Trophoblast cell (in vitro differentiated cells and primary cell): ENCODE measurements around the gene C17orf113.

Source experiments
- DNase-seq, 2 donors: peaks; one replicate each; pipeline ENCODE4 v3.0.0-alpha.2; 2016
- H2AFZ ChIP-seq: 2 replicates; pipeline ENCODE4 v1.6.1; 2013; ENCODE audit warnings: low read length, moderate library complexity, mild to moderate bottlenecking; ENCODE audit not compliant: insufficient read depth, poor library complexity
- H2AK5ac ChIP-seq: 2 replicates; pipeline ENCODE4 v1.6.1; 2013; ENCODE audit warnings: mild to moderate bottlenecking, low read length
- H2BK120ac ChIP-seq: 2 replicates; pipeline ENCODE4 v1.6.1; 2013; ENCODE audit warnings: low read length, mild to moderate bottlenecking, moderate library complexity; ENCODE audit not compliant: insufficient read depth, poor library complexity
- H2BK12ac ChIP-seq: 2 replicates; pipeline ENCODE4 v1.6.1; 2013; ENCODE audit warnings: mild to moderate bottlenecking, low read length, moderate library complexity
- H2BK5ac ChIP-seq: 2 replicates; pipeline ENCODE4 v1.6.1; 2013; ENCODE audit warnings: low read length, low read depth, moderate library complexity, mild to moderate bottlenecking; ENCODE audit not compliant: poor library complexity
- H3K14ac ChIP-seq: 2 replicates; pipeline ENCODE4 v1.6.1; 2013; ENCODE audit warnings: mild to moderate bottlenecking, low read length
- H3K18ac ChIP-seq: 2 replicates; pipeline ENCODE4 v1.6.1; 2013; ENCODE audit warnings: mild to moderate bottlenecking, low read length
- H3K23ac ChIP-seq: 2 replicates; pipeline ENCODE4 v1.6.1; 2013; ENCODE audit warnings: low read length
- H3K27ac ChIP-seq: 2 replicates; pipeline ENCODE4 v1.5.1; 2013; ENCODE audit warnings: low read depth, mild to moderate bottlenecking, inconsistent platforms, low read length, moderate library complexity
- H3K27me3 ChIP-seq: 2 replicates; pipeline ENCODE4 v1.6.1; 2013; ENCODE audit warnings: inconsistent platforms, mild to moderate bottlenecking, low read length, moderate library complexity; ENCODE audit not compliant: insufficient read depth
- H3K36me3 ChIP-seq, 2 experiments: 1 replicate in 1 of 2; 2 replicates in 1 of 2; pipeline ENCODE4 v1.6.1; 2013; ENCODE audit warnings: low read length in 2 of 2, mild to moderate bottlenecking in 2 of 2, moderate library complexity in 1 of 2; ENCODE audit not compliant: insufficient read depth in 2 of 2, control insufficient read depth in 1 of 2
- H3K4ac ChIP-seq: 2 replicates; pipeline ENCODE4 v1.6.1; 2013; ENCODE audit warnings: low read depth, mild to moderate bottlenecking, low read length, moderate library complexity
- H3K4me1 ChIP-seq, 2 experiments: 1 replicate in 1 of 2; 2 replicates in 1 of 2; pipeline ENCODE4 v1.6.1; 2013; ENCODE audit warnings: low read length in 2 of 2, mild to moderate bottlenecking in 2 of 2, moderate library complexity in 1 of 2; ENCODE audit not compliant: insufficient read depth in 2 of 2, control insufficient read depth in 1 of 2
- H3K4me2 ChIP-seq: 2 replicates; pipeline ENCODE4 v1.6.1; 2013; ENCODE audit warnings: inconsistent platforms, mild to moderate bottlenecking, low read length, moderate library complexity
- H3K4me3 ChIP-seq: 2 replicates; pipeline ENCODE4 v1.5.1; 2013; ENCODE audit warnings: mild to moderate bottlenecking, low read depth, low read length, inconsistent platforms
- H3K79me1 ChIP-seq: one replicate; pipeline ENCODE4 v1.6.1; 2013; ENCODE audit warnings: low read length
- H3K79me2 ChIP-seq: 2 replicates; pipeline ENCODE4 v1.6.1; 2013; ENCODE audit warnings: low read length, mild to moderate bottlenecking; ENCODE audit not compliant: control insufficient read depth, insufficient read depth, poor library complexity
- H3K9ac ChIP-seq: 2 replicates; pipeline ENCODE4 v1.6.1; 2013; ENCODE audit warnings: mild to moderate bottlenecking, low read length
- H3K9me3 ChIP-seq: 2 replicates; pipeline ENCODE4 v1.6.1; 2013; ENCODE audit warnings: low read depth, mild to moderate bottlenecking, control low read depth, inconsistent platforms, low read length; ENCODE audit not compliant: insufficient read depth
- H4K12ac ChIP-seq: 2 replicates; pipeline ENCODE4 v1.6.1; 2013; ENCODE audit warnings: low read depth, mild to moderate bottlenecking, low read length, moderate library complexity
- H4K8ac ChIP-seq: 2 replicates; pipeline ENCODE4 v1.6.1; 2013; ENCODE audit warnings: low read depth, mild to moderate bottlenecking, low read length, moderate library complexity
- H4K91ac ChIP-seq: one replicate; pipeline ENCODE4 v1.6.1; 2013; ENCODE audit warnings: low read depth, mild to moderate bottlenecking, low read length, moderate library complexity
- WGBS: extraction: QIAGEN DNeasy Blood & Tissue Kit; methylation state at CpG from one replicate; pipeline ENCODE4 v1.1.7; 2013; ENCODE audit warnings: missing lambda C conversion rate; ENCODE audit not compliant: insufficient read length, insufficient coverage; ENCODE audit errors: extremely low coverage; 5-methylcytosine and 5-hydroxymethylcytosine counted together

C17orf113 gene

DNA sequence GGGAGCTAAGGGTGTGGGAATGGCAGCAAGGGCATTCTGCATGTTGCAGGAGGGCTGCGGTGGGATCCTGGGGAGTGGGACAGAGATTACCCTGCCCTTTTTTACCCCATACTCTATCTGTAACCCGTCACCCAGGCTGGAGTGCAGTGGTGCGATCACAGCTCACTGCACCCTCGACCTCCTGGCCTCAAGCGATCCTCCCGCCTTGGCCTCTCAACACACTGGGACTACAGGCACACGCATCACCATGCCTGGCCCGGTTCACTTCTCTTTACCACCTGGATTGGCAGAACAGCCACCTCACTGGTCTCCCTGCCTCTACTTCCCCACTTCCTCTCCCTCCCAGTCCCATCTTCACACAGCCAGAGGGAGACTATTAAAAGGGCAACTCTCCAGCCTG is 38.3 kb upstream of the C17orf113 start:
- no peaks in the 10 kb centered on the region for H3K36me3 ChIP-seq
- H3K4me1 ChIP-seq = no peaks in the 10 kb centered on the region
- H3K23ac ChIP-seq = no peak overlapping the region
- H2BK120ac ChIP-seq = no peak overlapping the region
- H3K14ac ChIP-seq = no peak overlapping the region
- H4K12ac ChIP-seq = no peak overlapping the region
- no peak overlapping the region for H2AK5ac ChIP-seq
- H3K4ac ChIP-seq = no peak overlapping the region
- H3K79me1 ChIP-seq = no peaks in the 10 kb centered on the region
- no peak overlapping the region for H3K18ac ChIP-seq
- H3K4me3 ChIP-seq = no peak overlapping the region
- no peak overlapping the region for H3K27ac ChIP-seq
- no peak overlapping the region for H3K9ac ChIP-seq
- DNase-seq = no peak
- H3K79me2 ChIP-seq = no peaks in the 10 kb centered on the region
- H2BK12ac ChIP-seq = no peak overlapping the region
- no peak overlapping the region for H3K4me2 ChIP-seq
- peaks cover 2% of the 10 kb centered on the region for H3K9me3 ChIP-seq
- no peak overlapping the region for H2AFZ ChIP-seq
- no peaks in the 10 kb centered on the region for H3K27me3 ChIP-seq
- no peak overlapping the region for H4K91ac ChIP-seq
- no CpG with 5 or more reads among the region's 8 CpGs for WGBS
- no peak overlapping the region for H2BK5ac ChIP-seq
- H4K8ac ChIP-seq = no peak overlapping the region

DNA sequence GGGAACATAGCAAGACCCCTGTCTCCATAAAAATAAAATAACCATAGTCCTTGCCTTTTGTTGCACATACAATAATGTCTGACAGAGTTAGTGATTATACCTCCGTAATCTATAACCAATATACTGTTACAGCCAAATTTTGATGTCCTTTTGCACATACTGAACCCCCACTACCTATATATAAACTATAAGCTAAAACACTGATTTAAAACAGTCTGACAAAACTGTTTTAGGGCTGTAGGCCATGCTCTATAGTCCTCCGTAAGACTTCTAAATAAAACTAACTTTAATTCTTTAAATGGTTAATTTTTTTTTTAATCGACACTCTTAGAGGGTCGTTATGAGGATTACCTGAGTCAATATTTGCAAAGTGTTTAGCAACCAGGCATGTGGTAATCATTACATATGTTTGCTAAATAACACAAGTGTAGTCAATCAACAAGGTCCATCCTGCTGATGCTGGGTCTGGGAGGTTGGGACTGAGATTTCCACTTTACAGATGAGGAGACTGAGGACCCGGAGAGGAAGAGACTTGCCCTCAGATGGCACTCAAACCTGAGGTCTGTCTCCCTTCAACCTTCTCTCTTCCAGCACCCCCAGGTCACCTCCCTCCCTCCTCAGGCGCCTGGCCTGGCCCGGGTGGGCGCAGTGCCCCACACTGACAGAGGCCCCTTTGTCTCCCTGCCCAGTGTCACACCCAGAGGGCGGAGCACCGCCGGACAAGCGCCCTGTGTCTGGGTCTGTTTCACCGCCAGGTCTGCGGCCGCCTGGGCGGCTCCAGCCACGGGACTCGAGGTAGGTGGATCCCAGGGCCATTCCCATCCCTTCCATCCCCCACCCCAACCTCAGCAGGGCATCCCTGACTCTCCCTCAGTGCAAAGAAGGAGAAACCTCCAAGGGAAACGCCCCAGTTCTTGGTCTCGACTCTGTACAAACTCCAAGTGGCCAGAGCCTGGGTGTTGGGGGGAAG is 37.6 kb upstream of the C17orf113 start:
- no peak overlapping the region for H3K27ac ChIP-seq
- H3K79me2 ChIP-seq = no peaks in the 10 kb centered on the region
- H3K9me3 ChIP-seq = peaks cover 2% of the 10 kb centered on the region
- no peak overlapping the region for H4K8ac ChIP-seq
- H4K12ac ChIP-seq = no peak overlapping the region
- H2BK12ac ChIP-seq = no peak overlapping the region
- H3K14ac ChIP-seq = no peak overlapping the region
- no peak for DNase-seq
- no CpG with 5 or more reads among the region's 20 CpGs for WGBS
- no peaks in the 10 kb centered on the region for H3K36me3 ChIP-seq
- no peak overlapping the region for H3K23ac ChIP-seq
- no peaks in the 10 kb centered on the region for H3K27me3 ChIP-seq
- H3K4me3 ChIP-seq = no peak overlapping the region
- no peak overlapping the region for H4K91ac ChIP-seq
- no peak overlapping the region for H3K18ac ChIP-seq
- H2AFZ ChIP-seq = no peak overlapping the region
- no peaks in the 10 kb centered on the region for H3K79me1 ChIP-seq
- no peak overlapping the region for H2BK5ac ChIP-seq
- no peak overlapping the region for H3K4me2 ChIP-seq
- no peak overlapping the region for H3K9ac ChIP-seq
- no peak overlapping the region for H2BK120ac ChIP-seq
- H2AK5ac ChIP-seq = no peak overlapping the region
- no peak overlapping the region for H3K4ac ChIP-seq
- H3K4me1 ChIP-seq = no peaks in the 10 kb centered on the region

DNA sequence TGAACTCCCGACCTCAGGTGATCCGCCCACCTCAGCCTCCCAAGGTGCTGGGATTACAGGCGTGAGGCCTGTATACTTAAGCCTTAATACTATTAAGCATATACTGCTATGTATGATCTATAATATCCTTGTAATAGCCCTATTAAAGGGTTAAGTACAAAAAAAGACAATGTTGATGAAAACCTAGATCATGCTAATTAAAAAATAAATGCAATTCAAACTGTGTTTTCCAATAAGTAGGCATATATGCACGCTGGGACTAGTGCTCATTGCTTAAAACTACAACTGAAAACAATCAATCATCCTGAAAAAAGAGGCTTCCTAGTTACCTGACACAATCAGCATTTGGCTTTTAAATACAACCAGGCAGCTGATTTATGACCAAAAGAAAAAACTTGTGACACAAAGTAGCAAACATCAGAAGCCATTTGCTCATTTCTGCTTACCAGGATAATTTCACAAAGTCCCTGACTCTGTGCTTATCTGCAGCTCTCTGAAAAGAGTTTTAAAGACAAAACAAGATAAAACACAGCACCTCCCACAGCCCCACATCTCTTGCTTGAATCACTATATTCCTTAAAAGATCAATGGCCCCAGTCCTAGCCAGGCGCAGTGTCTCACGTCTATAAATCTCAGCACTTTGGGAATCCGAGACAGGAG is 36.8 kb upstream of the C17orf113 start:
- Histone ChIP-seq H3K4me1 (no peaks in the 10 kb centered on the region), H3K79me1 (no peaks in the 10 kb centered on the region), H3K79me2 (no peaks in the 10 kb centered on the region), H2BK5ac (no peak overlapping the region), H3K27me3 (no peaks in the 10 kb centered on the region), H4K91ac (no peak overlapping the region), H3K9ac (no peak overlapping the region), H4K8ac (no peak overlapping the region), H2AFZ (no peak overlapping the region), H3K4me2 (no peak overlapping the region), H3K18ac (no peak overlapping the region), H2BK12ac (no peak overlapping the region), H3K14ac (no peak overlapping the region), H3K23ac (no peak overlapping the region), H3K9me3 (peaks cover 2% of the 10 kb centered on the region), H3K4me3 (no peak overlapping the region), H3K36me3 (no peaks in the 10 kb centered on the region), H3K4ac (no peak overlapping the region), H2BK120ac (no peak overlapping the region), H2AK5ac (no peak overlapping the region), H4K12ac (no peak overlapping the region), H3K27ac (no peak overlapping the region)
- no peak for DNase-seq
- no CpG with 5 or more reads among the region's 7 CpGs for WGBS

DNA sequence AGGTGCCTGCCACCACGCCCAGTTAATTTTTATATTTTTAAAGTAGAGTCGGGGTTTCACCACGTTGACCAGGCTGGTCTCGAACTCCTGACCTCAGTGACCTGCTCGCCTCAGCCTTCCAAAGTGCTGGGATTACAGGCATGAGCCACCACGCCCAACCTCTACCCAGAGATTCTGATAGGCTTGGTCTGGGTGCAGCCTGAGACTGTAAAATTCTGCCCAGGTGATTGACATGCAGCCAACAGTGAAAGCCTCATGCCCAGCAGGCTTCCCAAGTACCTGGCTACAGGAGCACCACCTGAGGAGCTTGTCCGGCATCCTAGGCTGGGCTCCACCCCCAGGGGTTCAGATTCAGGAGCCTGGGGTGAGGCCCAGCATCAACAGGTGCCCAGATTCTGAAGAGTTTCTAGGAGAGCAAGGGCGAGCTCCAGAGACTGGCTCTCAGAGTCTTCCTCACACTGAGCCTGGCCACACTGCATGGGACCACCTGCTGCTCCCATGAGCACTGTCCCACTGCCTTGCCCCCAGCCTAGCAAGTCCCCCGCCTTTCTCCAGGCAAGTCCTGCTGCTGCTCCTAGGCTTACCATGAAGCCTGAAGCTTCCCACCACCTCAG is 31.2 kb upstream of the C17orf113 start:
- no peak for DNase-seq
- H3K9me3 ChIP-seq = no peaks in the 10 kb centered on the region

More for the DNA sequence above, 31.2 kb upstream of the C17orf113 start:
- H3K4me1 ChIP-seq = no peaks in the 10 kb centered on the region
- no peak overlapping the region for H2BK120ac ChIP-seq
- H3K14ac ChIP-seq = no peak overlapping the region
- no peak overlapping the region for H2AK5ac ChIP-seq
- no peak overlapping the region for H3K18ac ChIP-seq
- H2BK5ac ChIP-seq = no peak overlapping the region
- no peaks in the 10 kb centered on the region for H3K27me3 ChIP-seq
- H3K36me3 ChIP-seq = no peaks in the 10 kb centered on the region
- no peaks in the 10 kb centered on the region for H3K79me2 ChIP-seq
- no peaks in the 10 kb centered on the region for H3K79me1 ChIP-seq
- no peak overlapping the region for H4K91ac ChIP-seq
- no peak overlapping the region for H3K27ac ChIP-seq
- H3K23ac ChIP-seq = no peak overlapping the region
- no peak overlapping the region for H4K8ac ChIP-seq
- H3K4me2 ChIP-seq = no peak overlapping the region
- no peak overlapping the region for H3K4ac ChIP-seq
- no peak overlapping the region for H2AFZ ChIP-seq
- no CpG with 5 or more reads among the region's 9 CpGs for whole genome bisulfite sequencing
- H3K4me3 ChIP-seq = no peak overlapping the region
- no peak overlapping the region for H4K12ac ChIP-seq
- no peak overlapping the region for H3K9ac ChIP-seq
- H2BK12ac ChIP-seq = no peak overlapping the region
